Measurements from ENCODE around the gene LPIN1.
"Not testable (repeated sequence)": the region's sequence is repeated elsewhere in the genome, so short reads cannot be mapped to it uniquely, and the experiment has no call there.

Gene LPIN1

DNA sequence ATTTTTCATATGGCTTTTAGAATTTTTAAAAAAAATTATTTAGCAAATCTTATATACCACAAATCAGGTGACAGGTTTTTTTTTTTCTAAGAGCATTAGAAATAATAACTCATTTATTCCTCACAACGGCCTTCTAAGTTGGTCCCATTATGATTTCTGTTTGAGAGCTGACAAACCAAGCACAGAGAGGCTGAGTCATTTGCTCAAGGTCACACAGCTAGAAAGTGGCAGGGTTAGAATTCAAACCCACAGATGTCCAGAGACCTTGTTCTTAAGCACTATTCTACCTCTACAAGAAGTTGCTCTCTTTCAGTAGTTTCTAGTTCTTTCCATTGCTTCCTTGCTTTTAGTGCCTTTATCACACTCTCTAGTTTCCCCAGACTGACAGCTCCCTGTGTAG is 28.8 kb upstream of the LPIN1 start:
- no peak for DNase-seq

DNA sequence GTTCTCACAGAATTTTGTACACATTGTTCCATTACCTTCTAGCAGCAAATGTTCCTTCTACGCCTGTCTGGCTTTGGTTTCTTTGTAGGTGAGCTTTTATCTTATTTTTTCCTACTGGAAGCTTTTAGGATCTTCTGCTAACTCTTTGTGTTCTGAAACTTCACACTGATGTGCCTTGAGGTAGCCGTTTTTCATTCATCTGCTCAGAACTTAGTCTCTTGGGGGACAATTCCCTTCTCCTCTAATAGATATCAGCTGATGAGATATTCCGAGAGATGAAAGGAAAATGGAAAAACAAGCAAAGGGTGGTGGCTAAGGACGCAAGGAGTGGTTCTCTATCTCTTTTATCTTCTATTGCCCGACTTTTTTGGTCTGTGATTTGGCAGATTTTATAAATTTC is 27.8 kb upstream of the LPIN1 start:
- DNase-seq: no peak

DNA sequence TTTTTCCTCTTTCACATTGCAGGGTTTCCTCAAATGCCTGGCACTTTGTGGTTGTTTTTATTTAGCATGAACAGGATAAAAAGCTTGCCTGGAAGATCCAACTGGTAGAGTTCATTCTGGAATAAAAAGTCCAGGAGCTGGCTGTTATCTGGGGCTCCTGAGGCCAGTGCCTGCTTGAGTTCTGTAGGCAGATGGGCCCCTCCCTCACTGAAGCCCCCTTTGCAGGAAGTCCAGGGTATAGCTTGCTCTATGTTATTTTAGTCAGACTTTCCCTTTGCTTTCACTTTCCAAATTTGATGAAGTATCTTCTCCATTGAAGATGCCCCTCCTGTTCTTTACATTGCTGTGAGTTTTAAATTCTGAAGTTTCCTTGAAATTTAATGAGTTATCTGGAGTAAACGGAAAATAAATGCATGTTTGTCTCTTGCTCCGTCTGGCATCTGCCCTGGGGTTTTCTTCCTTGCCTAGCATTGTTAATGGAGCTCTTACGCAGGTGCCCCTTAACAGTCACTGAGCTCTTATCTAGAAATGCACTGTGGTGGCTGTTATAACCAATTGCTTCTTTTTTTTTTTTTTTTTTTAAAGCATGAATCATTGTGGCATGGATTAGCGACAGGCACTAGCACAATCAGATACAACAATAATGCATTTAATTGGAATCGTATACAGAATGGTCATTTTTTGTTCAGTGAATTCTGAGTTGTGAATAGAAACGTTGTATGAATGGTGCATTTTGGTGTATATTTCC is 27.0 kb upstream of the LPIN1 start:
- DNase-seq: no peak

- no peak for DNase-seq
Observed at GRCh38 chr2:11720752-11721151, 25.7 kb upstream of the LPIN1 start.

DNA sequence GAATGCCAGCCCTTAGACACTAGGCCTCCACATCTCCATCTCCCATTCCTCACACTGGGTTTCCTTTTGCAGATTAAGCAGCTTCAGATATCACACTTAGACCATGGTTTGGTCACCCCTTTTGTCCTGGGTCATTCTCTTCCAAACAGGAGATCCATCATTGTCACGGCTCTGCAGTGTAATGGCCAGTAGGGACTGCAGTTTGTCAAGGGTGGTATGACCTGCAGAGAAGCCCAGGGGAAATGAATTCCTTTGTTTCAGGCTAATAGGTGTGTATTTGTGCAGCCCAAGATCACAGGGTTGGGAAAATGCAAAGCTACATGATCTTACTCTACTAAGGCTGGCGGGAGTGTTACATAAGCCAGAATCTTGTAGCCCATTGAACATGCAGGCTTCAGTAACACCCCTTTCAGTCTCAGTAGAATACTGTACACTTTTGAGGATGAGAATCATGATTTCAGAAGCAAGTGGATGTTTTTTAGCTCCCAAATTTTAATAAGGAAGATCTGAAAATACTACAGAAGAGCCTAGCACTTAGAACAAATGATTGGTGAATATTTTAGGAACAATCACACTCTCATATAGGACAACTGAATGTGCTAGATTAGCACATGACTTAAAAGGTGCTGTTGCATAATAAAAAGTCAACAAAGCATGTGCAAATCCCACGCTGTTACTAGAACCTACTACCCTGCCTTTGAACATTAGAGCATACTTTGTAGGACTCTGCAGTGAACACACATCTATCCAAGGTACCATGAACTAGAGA is 24.0 kb upstream of the LPIN1 start:
- DNase-seq: no peak

GRCh38 chr2:11723061-11723371 is 23.4 kb upstream of the LPIN1 start:
- no peak for DNase-seq

GRCh38 chr2:11724151-11724550 is 22.3 kb upstream of the LPIN1 start:
- no peak for DNase-seq

- peak in 1 of 2 experiments; percentile 61 for DNase-seq
Observed at GRCh38 chr2:11726384-11726783, 20.0 kb upstream of the LPIN1 start.

DNA sequence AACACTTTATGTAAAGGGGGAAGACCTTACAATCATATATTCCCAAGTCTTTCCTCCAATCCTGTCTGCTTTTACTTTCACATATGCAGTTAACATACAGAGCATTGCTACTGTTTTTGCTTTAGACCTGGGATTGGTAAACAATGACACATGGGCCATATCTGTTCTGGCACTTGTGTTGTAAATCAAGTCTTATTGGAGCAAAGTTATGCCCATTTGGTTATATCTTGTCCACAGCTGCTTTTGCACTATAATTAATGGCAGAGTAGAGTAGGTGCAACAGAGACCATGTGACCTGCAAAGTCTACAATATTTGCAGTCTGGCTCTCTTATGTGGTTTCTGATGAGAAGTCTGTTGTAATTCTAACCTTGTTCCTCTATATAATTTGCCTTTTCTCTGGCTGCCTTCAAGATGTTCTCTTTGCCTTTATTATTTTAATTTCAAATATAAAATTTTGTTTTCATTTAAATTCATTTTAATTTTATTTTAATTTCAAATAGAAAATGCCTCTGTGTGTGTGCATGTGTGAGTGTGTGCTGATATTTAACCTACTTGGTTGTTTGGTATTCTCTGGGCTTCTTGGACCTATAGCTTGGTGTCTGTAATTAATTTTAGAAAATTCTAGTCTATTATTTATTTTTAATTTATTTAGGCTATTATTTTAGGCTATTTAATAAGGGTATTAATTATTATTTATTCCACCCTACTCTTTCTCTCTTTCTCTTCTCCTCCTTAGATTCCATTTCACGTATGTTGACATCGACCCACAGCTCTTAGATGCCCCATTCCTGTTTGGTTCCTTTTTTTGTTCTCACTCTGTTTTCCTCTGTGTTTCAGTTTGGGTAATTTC is 16.8 kb upstream of the LPIN1 start:
- no peak for DNase-seq

DNA sequence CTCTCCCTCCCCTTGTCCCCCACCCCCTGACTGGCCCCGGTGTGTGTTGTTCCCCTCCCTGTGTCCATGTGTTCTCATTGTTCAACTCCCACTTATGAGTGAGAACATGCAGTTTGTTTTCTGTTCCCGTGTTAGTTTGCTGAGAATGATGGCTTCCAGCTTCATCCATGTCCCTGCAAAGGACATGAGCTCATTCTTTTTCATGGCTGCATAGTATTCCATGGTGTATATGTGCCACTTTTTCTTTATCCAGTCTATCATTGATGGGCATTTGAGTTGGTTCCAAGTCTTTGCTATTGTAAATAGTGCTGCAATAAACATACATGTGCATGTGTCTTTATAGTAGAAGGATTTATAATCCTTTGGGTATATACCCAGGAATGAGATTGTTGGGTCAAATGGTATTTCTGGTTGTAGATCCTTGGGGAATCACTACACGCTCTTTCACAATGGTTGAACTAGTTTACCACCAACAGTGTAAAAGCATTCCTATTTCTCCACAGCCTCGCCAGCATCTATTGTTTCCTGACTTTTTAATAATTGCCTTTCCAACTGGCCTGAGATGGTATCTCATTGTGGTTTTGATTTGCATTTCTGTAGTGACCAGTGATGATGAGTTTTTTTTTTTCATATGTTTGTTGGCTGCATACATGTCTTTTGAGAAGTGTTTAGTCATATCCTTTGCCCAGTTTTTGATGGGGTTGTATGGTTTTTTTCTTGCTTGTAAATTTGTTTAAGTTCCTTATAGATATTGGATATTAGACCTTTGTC is 15.0 kb upstream of the LPIN1 start:
- DNase-seq: not testable (repeated sequence)

- DNase-seq: no peak
Observed at GRCh38 chr2:11732587-11732986, 13.8 kb upstream of the LPIN1 start.

- DNase-seq: not testable (repeated sequence)
Observed at GRCh38 chr2:11737852-11738251, 8.6 kb upstream of the LPIN1 start.

- DNase-seq: no peak
Observed at GRCh38 chr2:11738589-11739436, 7.6 kb upstream of the LPIN1 start.

- DNase-seq: no peak
Observed at GRCh38 chr2:11740723-11741122, 5.7 kb upstream of the LPIN1 start.

DNA sequence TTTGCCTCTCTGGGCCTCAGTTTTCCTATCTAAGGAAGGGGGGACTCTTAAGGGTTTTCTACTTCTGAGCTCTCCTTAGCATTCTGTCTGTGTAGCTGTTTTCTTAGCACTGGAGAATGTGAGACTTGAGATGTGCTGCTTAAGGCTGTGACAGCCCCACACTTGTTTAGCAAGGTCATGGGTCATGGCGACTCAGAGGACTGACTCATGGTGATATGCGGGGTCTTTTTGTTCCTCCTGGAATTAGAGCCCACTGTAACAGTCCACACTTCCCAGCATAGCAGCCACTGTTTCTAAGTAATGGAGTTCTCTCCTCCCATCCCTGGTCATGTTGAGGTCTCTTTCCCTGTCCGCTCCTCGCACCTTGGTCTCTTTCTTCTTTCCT is 4.1 kb upstream of the LPIN1 start:
- DNase-seq: no peak

GRCh38 chr2:11742702-11743357 is 3.6 kb upstream of the LPIN1 start:
- no peak for DNase-seq

DNA sequence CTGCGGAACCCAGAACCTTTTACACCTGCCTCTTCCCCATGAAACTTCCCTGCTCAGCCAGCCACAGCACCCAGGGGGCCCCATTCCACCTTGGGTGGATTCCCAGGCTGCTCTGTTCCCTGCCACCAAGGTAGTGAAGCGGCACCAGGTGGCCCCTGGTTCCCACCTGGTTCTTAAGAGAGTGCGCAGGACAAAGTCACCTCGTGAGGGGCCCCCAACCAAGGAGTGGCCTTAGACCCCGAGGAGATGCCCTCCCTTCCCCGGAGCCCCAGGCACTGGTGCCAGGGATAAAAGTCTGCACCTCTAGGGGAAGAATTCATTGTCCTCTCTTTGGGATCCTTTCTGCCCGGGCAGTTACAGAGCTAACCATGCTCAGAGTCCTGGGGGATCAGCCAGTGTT is 3.1 kb upstream of the LPIN1 start:
- DNase-seq: no peak

- DNase-seq: peak; percentile 83 to 95
Observed at GRCh38 chr2:11743846-11744553, 2.4 kb upstream of the LPIN1 start.

- DNase-seq: no peak
Observed at GRCh38 chr2:11744631-11745394, 1.6 kb upstream of the LPIN1 start.
